GM18511 (cell line): ENCODE data around the gene TMEM40.
"Not testable (repeated sequence)": the region's sequence is repeated elsewhere in the genome, so short reads cannot be mapped to it uniquely, and the experiment has no call there.

ENCODE experiments used
- ATAC-seq: cut with Tn5 transposase; IDR thresholded peaks from one replicate; pipeline ENCODE4 v1.9.1; 2021; ENCODE audit warnings: mild to moderate bottlenecking, moderate library complexity; ENCODE audit not compliant: unreplicated experiment

Gene TMEM40

GRCh38 chr3:12777171-12777570, 18.1 kb upstream of the TMEM40 start:
- no peak for ATAC-seq

GRCh38 chr3:12775970-12776369, 16.9 kb upstream of the TMEM40 start:
- ATAC-seq, result not testable (repeated sequence)

GRCh38 chr3:12775226-12775625, 16.2 kb upstream of the TMEM40 start:
- ATAC-seq, result no peak

- no peak for ATAC-seq
These were observed 15.6 kb upstream of the TMEM40 start for GRCh38 chr3:12774619-12775018.

GRCh38 chr3:12773710-12774086, 14.6 kb upstream of the TMEM40 start:
- no peak for ATAC-seq

GRCh38 chr3:12773030-12773709, 14.1 kb upstream of the TMEM40 start:
- ATAC-seq, result no peak

- no peak for ATAC-seq
These were observed 13.4 kb upstream of the TMEM40 start for GRCh38 chr3:12772462-12772861.

- ATAC-seq, result no peak
These were observed 12.2 kb upstream of the TMEM40 start for GRCh38 chr3:12771236-12771635.

- ATAC-seq, result no peak
These were observed 10.7 kb upstream of the TMEM40 start for GRCh38 chr3:12769761-12770160.

- no peak for ATAC-seq
These were observed 9.8 kb upstream of the TMEM40 start for GRCh38 chr3:12768579-12769527.

- no peak for ATAC-seq
These were observed 7.5 kb upstream of the TMEM40 start for GRCh38 chr3:12766541-12766940.

GRCh38 chr3:12764171-12764776, 5.2 kb upstream of the TMEM40 start:
- no peak for ATAC-seq

GRCh38 chr3:12759693-12760565, 870 bp upstream of the TMEM40 start:
- no peak for ATAC-seq

GRCh38 chr3:12758025-12758781, 856 bp downstream of the TMEM40 start:
- peak; percentile 48 for ATAC-seq

GRCh38 chr3:12756635-12757034, 2.4 kb downstream of the TMEM40 start:
- no peak for ATAC-seq

- no peak for ATAC-seq
These were observed 2.9 kb downstream of the TMEM40 start for GRCh38 chr3:12756175-12756574.

GRCh38 chr3:12755754-12756153, 3.3 kb downstream of the TMEM40 start:
- no peak for ATAC-seq

- ATAC-seq, result no peak
These were observed 4.7 kb downstream of the TMEM40 start for GRCh38 chr3:12754313-12754712.

- no peak for ATAC-seq
These were observed 5.6 kb downstream of the TMEM40 start for GRCh38 chr3:12753275-12754028.
